Measurements from ENCODE around the gene CELA3A. TPM values are rescaled to one million over a fixed set of nuclear protein-coding genes. Genes with fewer than 3 reads are reported as not detected.
"Not testable (repeated sequence)": the region's sequence is repeated elsewhere in the genome, so short reads cannot be mapped to it uniquely, and the experiment has no call there.

Gene CELA3A
- total and polyA plus RNA-seq, 10 of the 15 experiments (the other 5 are each of a cell fraction or from before 2014, with no cell fraction given) = 7.6 TPM; not detected in 9

- H3K4me1 ChIP-seq (ENCODE audit: control insufficient read depth, insufficient read depth, low read length); intact Hi-C loops (cut with micrococcal nuclease; ENCODE audit: unreplicated experiment); H3K27me3 ChIP-seq (replicated peaks in 1 of 2; ENCODE audit: control insufficient read depth in 2 of 2, insufficient read depth in 2 of 2, low read length in 1 of 2); RAD21 ChIA-PET (ENCODE audit: unreplicated experiment); H3K79me2 ChIP-seq (ENCODE audit: control insufficient read depth, insufficient read depth, low read length); SMC1A ChIA-PET (ENCODE audit: uncharacterized antibody, unreplicated experiment); H3K4me2 ChIP-seq (ENCODE audit: control insufficient read depth, insufficient read depth); H3K4me3 ChIP-seq; H3K27ac ChIP-seq (ENCODE audit: control insufficient read depth, insufficient read depth); H4K20me1 ChIP-seq (ENCODE audit: control insufficient read depth, insufficient read depth); BruUV-seq (replicated peaks); H3K36me3 ChIP-seq (ENCODE audit: control insufficient read depth in 2 of 2, insufficient read depth in 2 of 2, low read length in 1 of 2); POLR2A ChIA-PET; FAIRE-seq; DNase-seq (ENCODE audit: low read depth, low spot score); H3K9ac ChIP-seq (ENCODE audit: control insufficient read depth, insufficient read depth, low read length); ATAC-seq; in situ Hi-C loops (cut with MboI); H3K9me3 ChIP-seq (replicated peaks; ENCODE audit: control insufficient read depth, insufficient read depth, low read length); H2AFZ ChIP-seq (ENCODE audit: control insufficient read depth, low read depth, low read length): not testable (repeated sequence)
- 4% methylated on average over 4 of the region's 15 CpGs for WGBS (ENCODE audit: insufficient coverage, insufficient replicate concordance, low lambda C conversion rate, missing lambda C conversion rate)
- CTCF ChIA-PET = interaction anchor here (0.6 kb wide), 1 partner anchor 440 kb away, joined by 3 read pairs; no protein-coding TSS in a partner anchor
These were observed 17.9 kb upstream of the CELA3A start for GRCh38 chr1:21983539-21983938.

- ATAC-seq; intact Hi-C loops (cut with micrococcal nuclease; ENCODE audit: unreplicated experiment); H3K27ac ChIP-seq (ENCODE audit: control insufficient read depth, insufficient read depth); H3K4me3 ChIP-seq; H3K9me3 ChIP-seq (replicated peaks; ENCODE audit: control insufficient read depth, insufficient read depth, low read length); FAIRE-seq; BruUV-seq (replicated peaks); H3K9ac ChIP-seq (ENCODE audit: control insufficient read depth, insufficient read depth, low read length); CTCF ChIA-PET; POLR2A ChIA-PET; H2AFZ ChIP-seq (ENCODE audit: control insufficient read depth, low read depth, low read length); H3K4me2 ChIP-seq (ENCODE audit: control insufficient read depth, insufficient read depth); SMC1A ChIA-PET (ENCODE audit: uncharacterized antibody, unreplicated experiment); RAD21 ChIA-PET (ENCODE audit: unreplicated experiment); DNase-seq (ENCODE audit: low read depth, low spot score); H3K4me1 ChIP-seq (ENCODE audit: control insufficient read depth, insufficient read depth, low read length); H4K20me1 ChIP-seq (ENCODE audit: control insufficient read depth, insufficient read depth); H3K27me3 ChIP-seq (replicated peaks in 1 of 2; ENCODE audit: control insufficient read depth in 2 of 2, insufficient read depth in 2 of 2, low read length in 1 of 2); H3K79me2 ChIP-seq (ENCODE audit: control insufficient read depth, insufficient read depth, low read length); in situ Hi-C loops (cut with MboI); H3K36me3 ChIP-seq (ENCODE audit: control insufficient read depth in 2 of 2, insufficient read depth in 2 of 2, low read length in 1 of 2): not testable (repeated sequence)
- WGBS (ENCODE audit: insufficient coverage, insufficient replicate concordance, low lambda C conversion rate, missing lambda C conversion rate) = 50% methylated on average over 1 of the region's 5 CpGs
These were observed 15.6 kb upstream of the CELA3A start for GRCh38 chr1:21985893-21986292.

- POLR2A ChIA-PET; H3K4me1 ChIP-seq (ENCODE audit: control insufficient read depth, insufficient read depth, low read length); RAD21 ChIA-PET (ENCODE audit: unreplicated experiment); SMC1A ChIA-PET (ENCODE audit: uncharacterized antibody, unreplicated experiment); CTCF ChIA-PET; H2AFZ ChIP-seq (ENCODE audit: control insufficient read depth, low read depth, low read length); ATAC-seq; FAIRE-seq; H3K36me3 ChIP-seq (ENCODE audit: control insufficient read depth in 2 of 2, insufficient read depth in 2 of 2, low read length in 1 of 2); H3K4me2 ChIP-seq (ENCODE audit: control insufficient read depth, insufficient read depth); in situ Hi-C loops (cut with MboI); DNase-seq (ENCODE audit: low read depth, low spot score); H3K4me3 ChIP-seq; H3K79me2 ChIP-seq (ENCODE audit: control insufficient read depth, insufficient read depth, low read length); H4K20me1 ChIP-seq (ENCODE audit: control insufficient read depth, insufficient read depth); BruUV-seq (replicated peaks); intact Hi-C loops (cut with micrococcal nuclease; ENCODE audit: unreplicated experiment); H3K9me3 ChIP-seq (replicated peaks; ENCODE audit: control insufficient read depth, insufficient read depth, low read length); H3K9ac ChIP-seq (ENCODE audit: control insufficient read depth, insufficient read depth, low read length); H3K27me3 ChIP-seq (replicated peaks in 1 of 2; ENCODE audit: control insufficient read depth in 2 of 2, insufficient read depth in 2 of 2, low read length in 1 of 2); H3K27ac ChIP-seq (ENCODE audit: control insufficient read depth, insufficient read depth): not testable (repeated sequence)
- 43% methylated on average over 11 of the region's 12 CpGs for WGBS (ENCODE audit: insufficient coverage, insufficient replicate concordance, low lambda C conversion rate, missing lambda C conversion rate)
These were observed 15.1 kb upstream of the CELA3A start for GRCh38 chr1:21986386-21986785.

- H3K9ac ChIP-seq (ENCODE audit: control insufficient read depth, insufficient read depth, low read length); in situ Hi-C loops (cut with MboI); H4K20me1 ChIP-seq (ENCODE audit: control insufficient read depth, insufficient read depth); H2AFZ ChIP-seq (ENCODE audit: control insufficient read depth, low read depth, low read length); H3K4me1 ChIP-seq (ENCODE audit: control insufficient read depth, insufficient read depth, low read length); BruUV-seq (replicated peaks); H3K79me2 ChIP-seq (ENCODE audit: control insufficient read depth, insufficient read depth, low read length); POLR2A ChIA-PET; ATAC-seq; H3K9me3 ChIP-seq (replicated peaks; ENCODE audit: control insufficient read depth, insufficient read depth, low read length); H3K4me2 ChIP-seq (ENCODE audit: control insufficient read depth, insufficient read depth); H3K27ac ChIP-seq (ENCODE audit: control insufficient read depth, insufficient read depth); FAIRE-seq; DNase-seq (ENCODE audit: low read depth, low spot score); intact Hi-C loops (cut with micrococcal nuclease; ENCODE audit: unreplicated experiment); H3K36me3 ChIP-seq (ENCODE audit: control insufficient read depth in 2 of 2, insufficient read depth in 2 of 2, low read length in 1 of 2); SMC1A ChIA-PET (ENCODE audit: uncharacterized antibody, unreplicated experiment); RAD21 ChIA-PET (ENCODE audit: unreplicated experiment); CTCF ChIA-PET; H3K4me3 ChIP-seq; H3K27me3 ChIP-seq (replicated peaks in 1 of 2; ENCODE audit: control insufficient read depth in 2 of 2, insufficient read depth in 2 of 2, low read length in 1 of 2): not testable (repeated sequence)
- 0% methylated on average over 3 of the region's 5 CpGs for WGBS (ENCODE audit: insufficient coverage, insufficient replicate concordance, low lambda C conversion rate, missing lambda C conversion rate)
These were observed 11.6 kb upstream of the CELA3A start for GRCh38 chr1:21989672-21990393.

Data from GM12878 (cell line).